HG03354 (cell line): ENCODE measurements around the gene EYA2.

Experiments used
- ATAC-seq: cut with Tn5 transposase; IDR thresholded peaks from one replicate; pipeline ENCODE4 v1.9.1; 2021; ENCODE audit warnings: mild to moderate bottlenecking; ENCODE audit not compliant: unreplicated experiment, poor library complexity, severe bottlenecking

EYA2 gene

GRCh38 chr20:47088335-47088734 lies 193.7 kb downstream of the EYA2 start:
- no peak for ATAC-seq

DNA sequence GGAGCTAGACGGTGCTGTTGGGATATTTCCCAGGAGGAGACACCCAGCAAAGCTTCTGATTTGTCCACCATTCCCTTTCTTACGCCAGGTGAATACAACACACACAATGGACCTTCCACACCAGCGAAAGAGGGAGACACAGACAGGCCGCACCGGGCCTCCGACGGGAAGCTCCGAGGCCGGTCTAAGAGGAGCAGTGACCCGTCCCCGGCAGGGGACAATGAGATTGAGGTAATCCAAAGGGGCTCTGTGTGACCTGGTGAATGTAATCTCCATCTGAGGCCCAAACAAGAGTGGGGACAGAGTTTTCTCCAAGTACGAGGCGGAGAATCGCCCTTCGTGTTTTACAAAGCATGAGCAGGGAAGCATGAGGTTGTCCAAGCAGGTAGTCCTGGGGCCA lies 194.5 kb downstream of the EYA2 start:
- ATAC-seq: no peak

- no peak for ATAC-seq
Measured at GRCh38 chr20:47090835-47091234, 196.2 kb downstream of the EYA2 start.

GRCh38 chr20:47093320-47093966 lies 198.8 kb downstream of the EYA2 start:
- no peak for ATAC-seq

DNA sequence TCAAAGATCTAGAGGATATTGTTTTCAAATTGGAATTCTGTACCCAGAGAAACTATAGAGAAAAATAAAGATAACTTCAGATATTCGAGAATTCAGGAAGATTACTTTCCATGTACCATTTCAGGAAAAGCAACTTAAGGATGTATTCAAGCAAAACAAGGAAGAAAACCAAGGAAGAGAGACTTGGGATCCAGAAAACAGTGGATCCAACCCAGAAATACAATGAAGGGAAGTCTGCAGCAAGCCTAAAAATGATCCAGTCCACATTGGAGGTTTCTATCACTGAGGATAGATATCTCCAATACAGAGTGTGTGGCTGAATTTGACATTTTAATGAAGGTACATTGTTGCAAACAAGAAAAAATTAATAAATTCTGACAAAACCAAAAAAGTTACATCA lies 201.0 kb downstream of the EYA2 start:
- no peak for ATAC-seq

DNA sequence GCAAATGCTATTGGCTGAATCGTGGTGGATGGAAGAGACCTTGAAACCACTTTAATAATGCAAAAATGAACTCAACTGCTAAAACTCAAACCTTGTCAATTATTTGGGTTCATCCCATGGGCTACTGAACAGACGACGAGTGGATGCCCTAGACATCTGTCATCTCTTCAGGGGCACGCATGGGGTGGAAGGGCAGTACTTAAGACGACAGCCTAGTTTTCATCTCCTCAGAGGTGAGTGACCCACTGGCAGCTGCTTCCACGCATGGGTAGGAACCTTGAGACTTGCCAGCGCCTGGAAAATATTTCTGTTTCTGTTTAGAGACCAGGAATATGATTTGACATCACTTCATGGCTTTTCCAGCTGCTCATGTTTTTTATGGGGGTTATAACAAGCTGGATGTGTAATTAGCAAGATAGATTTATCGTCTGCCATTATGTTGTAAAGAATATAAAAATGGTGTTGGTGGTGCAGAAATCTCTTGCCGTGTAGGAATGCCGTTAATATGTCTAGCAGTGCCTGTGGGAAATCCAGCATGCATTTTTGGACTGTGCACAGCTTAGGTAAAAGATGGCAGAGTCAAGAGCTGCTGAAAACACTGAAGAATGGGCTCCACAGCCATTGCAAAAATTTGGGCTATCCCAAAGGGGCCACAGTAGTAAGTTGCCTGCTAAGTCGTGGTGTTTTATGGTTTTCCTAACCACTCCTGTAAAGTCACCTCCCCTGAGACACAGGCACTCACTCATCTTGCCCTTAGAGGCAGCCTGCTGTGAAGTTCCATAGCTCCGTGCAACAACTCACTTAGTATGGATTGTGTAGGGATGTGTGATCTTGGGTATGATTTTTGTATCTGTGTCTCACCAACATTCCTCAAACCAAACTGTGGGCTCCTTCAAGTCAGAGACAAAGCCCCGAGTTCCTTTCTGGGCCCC lies 203.3 kb downstream of the EYA2 start:
- no peak for ATAC-seq

DNA sequence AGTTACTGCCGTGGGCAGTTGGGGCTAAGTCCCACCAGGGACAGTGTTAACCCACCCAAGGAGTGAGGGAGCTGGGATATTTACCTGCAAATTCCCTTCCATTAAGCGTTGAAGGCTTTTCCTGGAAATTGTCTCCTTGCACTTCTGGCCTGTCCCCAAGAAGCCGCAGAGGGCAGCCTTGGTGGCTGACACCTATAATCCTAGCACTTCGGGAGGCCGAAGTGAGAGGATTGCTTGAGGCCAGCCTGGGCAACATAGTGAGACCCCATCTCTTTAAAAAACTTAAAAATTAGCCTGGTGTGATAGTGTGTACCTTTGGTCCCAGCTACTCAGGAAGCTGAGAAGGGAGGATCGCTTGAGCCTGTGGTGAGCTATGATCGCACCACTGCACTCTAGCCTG lies 204.4 kb downstream of the EYA2 start:
- ATAC-seq: no peak

DNA sequence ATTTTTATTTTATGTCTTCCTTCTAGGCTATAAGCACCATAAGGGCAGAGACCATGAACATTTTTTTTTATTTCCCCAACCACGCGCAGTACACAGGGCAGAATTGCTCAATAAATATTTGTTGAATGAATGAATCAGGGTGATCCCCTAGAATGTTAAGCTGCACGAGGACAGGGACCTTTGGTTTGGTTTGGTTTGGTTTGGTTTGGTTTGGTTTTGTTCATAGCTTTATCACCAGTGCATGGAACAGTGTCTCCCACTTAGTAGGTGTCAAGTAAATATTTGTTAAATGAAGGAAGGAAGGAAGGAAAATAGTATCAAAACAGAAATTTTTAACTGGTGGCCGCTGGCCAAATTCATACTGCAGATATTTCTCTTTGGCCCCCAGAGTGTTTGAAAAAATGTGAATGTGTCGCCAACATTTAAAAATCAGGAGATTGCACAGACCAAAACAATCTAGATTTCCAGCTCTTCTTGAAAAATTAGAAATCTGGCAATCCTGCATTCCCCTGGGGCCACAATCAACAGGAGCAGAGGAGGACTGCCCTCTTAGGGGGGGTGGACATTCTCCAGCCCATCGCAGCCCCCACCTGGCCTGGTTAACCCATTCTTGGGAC lies 205.3 kb downstream of the EYA2 start:
- no peak for ATAC-seq

GRCh38 chr20:47102629-47103028 lies 208.0 kb downstream of the EYA2 start:
- no peak for ATAC-seq

GRCh38 chr20:47106786-47107185 lies 212.1 kb downstream of the EYA2 start:
- no peak for ATAC-seq

DNA sequence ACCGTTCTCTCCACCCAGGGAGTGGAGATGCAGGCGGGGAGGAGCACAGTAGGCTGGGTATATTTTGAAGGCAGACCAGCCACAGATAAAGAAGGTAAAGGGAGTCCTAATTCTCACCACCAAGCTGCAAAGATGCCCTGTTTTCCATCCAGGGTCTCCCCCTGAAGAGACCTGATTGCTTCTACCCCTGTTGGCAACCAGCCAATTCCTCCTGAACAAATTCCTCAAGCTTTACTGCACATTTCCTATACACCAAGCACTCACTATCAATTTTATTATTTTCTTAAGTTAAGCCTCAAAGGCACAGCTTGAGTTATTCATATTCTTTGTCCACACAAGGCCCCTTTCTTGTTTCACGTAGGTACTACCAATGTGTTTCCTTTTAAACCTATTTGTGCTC lies 214.4 kb downstream of the EYA2 start:
- no peak for ATAC-seq

DNA sequence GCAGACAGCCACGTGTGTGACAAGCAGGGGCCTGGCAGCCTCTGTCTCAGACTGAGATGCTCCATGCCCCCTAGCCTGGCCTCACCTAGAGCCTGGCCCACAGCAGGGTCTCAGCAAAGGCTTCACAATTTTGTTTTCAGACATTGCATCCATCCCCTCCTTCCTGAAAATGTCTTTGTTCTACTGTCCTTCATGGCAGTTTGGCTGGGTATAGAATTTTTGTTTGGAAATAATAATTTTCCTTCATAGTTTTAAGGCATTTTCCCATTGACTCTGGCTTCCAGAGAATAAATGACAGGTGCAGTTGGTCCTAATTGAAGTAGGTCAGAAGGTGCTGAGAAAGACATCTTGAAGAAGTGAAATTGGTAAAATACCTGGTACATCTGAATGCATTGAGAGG lies 216.2 kb downstream of the EYA2 start:
- no peak for ATAC-seq

DNA sequence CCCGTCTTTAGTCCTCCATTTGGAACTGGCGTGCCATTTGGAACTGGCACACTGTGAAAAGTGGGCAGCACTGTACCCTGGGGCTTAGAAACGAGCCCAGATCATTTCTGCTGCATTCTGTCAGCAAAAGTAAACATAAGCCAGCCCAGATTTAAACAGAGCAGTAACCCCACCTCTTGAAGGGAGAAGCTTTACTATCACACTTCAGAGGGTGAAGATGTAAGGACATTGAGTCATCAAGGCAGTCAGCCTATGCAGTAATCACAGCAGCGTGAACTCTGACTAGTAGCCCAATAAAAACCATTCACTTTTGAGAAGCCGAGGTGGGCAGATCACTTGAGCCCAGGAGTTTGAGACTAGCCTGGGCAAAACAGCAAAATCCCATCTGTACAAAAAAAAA lies 216.9 kb downstream of the EYA2 start:
- no peak for ATAC-seq

DNA sequence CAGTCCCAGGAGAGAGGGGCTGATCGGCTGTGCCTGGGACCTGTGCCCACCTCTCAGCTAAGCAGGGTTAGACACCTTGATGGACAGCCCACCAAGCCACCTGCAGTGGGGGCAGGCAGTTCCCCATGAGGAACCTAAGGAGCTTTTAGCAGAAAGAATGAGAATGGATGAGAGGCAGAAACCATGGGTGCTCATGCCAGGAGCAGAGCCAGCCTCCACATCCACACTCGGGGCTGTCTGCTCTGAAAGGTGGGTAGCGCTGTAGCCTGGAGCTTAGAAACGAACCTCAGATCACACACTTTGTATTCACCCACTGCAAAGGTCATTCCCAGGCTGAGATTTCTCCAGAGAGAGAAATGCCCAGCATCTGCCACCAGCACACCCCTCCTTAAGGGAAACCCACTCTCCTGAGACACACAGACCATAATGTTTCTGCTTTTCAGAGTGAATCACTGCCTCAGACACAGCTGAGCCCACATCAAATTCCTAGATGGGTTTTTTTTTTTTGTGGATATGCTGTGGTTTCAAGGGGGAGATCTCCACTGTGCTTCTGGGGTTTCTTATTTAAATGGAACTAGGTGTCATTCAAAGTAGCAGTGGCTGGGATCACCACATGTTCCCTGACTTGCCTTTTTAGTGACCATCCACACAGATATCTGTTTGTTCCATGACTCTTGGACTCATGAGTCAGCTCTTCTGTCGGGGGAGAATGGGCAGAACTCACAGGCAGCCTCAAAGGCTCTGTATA lies 218.9 kb downstream of the EYA2 start:
- no peak for ATAC-seq

- ATAC-seq: no peak
Measured at GRCh38 chr20:47115694-47116093, 221.1 kb downstream of the EYA2 start.

GRCh38 chr20:47117371-47117770 lies 222.7 kb downstream of the EYA2 start:
- no peak for ATAC-seq

GRCh38 chr20:47117773-47118172 lies 223.1 kb downstream of the EYA2 start:
- ATAC-seq: no peak

GRCh38 chr20:47118206-47118605 lies 223.6 kb downstream of the EYA2 start:
- no peak for ATAC-seq

DNA sequence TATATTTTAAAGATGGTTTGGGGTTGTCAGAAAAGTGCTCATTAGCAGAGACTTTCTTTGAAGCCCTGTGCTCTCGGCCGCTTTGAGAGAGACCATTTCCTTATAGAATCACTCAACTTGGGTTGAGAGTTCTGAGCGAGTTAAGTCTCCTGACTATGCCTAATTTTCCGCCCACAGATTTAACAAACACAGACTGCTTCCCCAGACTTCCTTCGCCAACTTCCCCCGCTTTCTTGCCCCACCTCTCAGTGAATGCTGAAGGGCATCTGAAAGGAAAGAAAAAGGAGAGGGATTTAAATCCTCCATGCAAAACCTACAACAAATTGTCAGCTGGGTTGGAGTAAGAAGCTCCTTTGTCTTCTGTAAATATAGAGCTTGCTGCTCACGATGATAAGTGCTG lies 224.0 kb downstream of the EYA2 start:
- no peak for ATAC-seq

DNA sequence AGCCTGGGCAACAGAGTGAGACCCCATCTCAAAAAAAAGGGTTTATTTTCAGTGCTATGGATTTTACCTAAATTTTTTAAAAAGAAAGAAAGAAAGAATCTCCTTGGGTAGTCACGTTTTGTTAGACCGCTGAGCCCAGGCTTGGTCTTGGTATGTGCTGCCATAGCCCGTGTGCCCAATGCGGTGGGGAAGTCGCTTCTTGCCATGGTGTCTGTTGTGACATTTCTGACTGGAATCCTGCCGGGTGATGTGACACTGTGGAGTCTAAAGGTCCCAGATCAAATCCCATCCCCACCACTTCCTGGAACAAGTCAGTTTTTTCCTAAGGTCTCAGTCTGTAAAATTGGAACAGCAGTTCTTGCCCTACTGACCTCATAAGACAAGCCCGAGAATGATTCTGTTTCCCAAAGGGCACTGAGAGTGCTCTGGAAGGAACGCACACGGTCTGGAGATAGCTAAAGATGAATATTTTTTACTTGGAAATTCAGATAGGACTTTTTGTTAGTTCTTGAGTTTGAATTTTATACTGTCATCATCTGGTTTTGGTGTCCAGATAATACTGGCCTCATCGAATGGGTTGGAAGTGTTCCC lies 225.8 kb downstream of the EYA2 start:
- ATAC-seq: no peak
